Measurements from ENCODE around the gene TUBA4B. TPM values are rescaled to one million over a fixed set of nuclear protein-coding genes. Genes with fewer than 3 reads are reported as not detected.

Gene TUBA4B
- total and polyA plus RNA-seq, 2 donors from 2014 or later, result 0.98 to 15.4 TPM

DNA sequence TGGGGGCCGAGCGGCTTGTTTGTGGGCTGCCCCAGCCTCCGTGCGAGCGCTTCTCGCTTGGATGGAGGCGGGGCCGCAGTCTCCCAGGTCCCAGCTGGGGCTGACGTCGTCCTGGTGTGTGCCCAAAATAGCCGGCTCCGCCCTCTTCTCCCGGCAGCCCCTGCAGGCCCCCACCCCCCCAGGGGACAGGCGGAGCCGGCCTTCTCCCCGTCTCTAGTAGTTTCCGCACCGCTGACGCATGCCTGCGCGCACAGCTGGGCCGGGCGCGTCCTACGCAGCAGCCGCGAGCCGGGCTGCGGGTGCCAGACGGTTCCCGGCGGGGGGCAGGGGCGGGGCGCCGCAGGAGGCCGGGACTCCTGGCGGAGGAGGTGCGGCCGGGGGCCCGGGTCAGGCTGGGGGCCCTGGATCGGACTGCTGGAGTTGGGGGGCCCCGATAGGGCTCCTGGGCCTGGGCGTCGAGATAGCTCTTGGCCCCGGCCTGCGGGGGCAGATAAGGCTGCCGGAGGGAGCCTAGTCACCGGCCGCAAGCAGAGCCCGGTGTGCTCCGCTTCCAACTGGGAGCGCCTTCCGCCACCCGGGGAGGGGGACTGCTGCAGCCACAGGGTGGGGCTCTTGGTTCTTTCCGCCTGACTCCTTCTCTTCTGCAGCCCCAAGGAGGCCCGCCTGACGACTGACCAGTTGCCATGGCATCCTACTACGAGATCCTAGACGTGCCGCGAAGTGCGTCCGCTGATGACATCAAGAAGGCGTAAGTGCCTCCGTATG lies 26.3 kb downstream of the TUBA4B start, which contains the start of gene DNAJB2:
TSS of gene DNAJB2 (plus strand) at position 216 of the 765 bp plus-strand sequence. CDS start at position 684, 468 bp downstream.
- intact Hi-C loops (cut with DNase I), result no loop called here
- Histone ChIP-seq H3K9ac (ENCODE audit: low read length in 3 of 3) (peak within 1 kb of the TSS; percentile 47 to 92 (median 91)), H3K27ac (ENCODE audit: low read depth in 2 of 2, low read length in 2 of 2) (peak within 1 kb of the TSS; percentile 93 to 97), H3K36me3 (ENCODE audit: control insufficient read depth in 2 of 3, insufficient read depth in 3 of 3, low read length in 3 of 3) (peaks cover 0 to 15% (median 9%) of the 10 kb centered on the region in 3 donors), H3K27me3 (ENCODE audit: control insufficient read depth, insufficient read depth, low read length) (no peaks in the 10 kb centered on the region), H3K4me3 (ENCODE audit: low read length in 3 of 3) (peak within 1 kb of the TSS; percentile 72 to 92 (median 73)), H3K9me3 (ENCODE audit: control insufficient read depth in 2 of 3, insufficient read depth in 1 of 3, low read length in 3 of 3) (no peaks in the 10 kb centered on the region), H3K4me1 (ENCODE audit: control insufficient read depth in 2 of 3, insufficient read depth in 2 of 3, low read depth in 1 of 3, low read length in 3 of 3) (peaks cover 8 to 21% (median 16%) of the 10 kb centered on the region in 3 donors)
- DNase-seq, result peak; percentile 98 to 100 (median 99)
- no peak for FAIRE-seq
- TF ChIP-seq, protein P1, sequence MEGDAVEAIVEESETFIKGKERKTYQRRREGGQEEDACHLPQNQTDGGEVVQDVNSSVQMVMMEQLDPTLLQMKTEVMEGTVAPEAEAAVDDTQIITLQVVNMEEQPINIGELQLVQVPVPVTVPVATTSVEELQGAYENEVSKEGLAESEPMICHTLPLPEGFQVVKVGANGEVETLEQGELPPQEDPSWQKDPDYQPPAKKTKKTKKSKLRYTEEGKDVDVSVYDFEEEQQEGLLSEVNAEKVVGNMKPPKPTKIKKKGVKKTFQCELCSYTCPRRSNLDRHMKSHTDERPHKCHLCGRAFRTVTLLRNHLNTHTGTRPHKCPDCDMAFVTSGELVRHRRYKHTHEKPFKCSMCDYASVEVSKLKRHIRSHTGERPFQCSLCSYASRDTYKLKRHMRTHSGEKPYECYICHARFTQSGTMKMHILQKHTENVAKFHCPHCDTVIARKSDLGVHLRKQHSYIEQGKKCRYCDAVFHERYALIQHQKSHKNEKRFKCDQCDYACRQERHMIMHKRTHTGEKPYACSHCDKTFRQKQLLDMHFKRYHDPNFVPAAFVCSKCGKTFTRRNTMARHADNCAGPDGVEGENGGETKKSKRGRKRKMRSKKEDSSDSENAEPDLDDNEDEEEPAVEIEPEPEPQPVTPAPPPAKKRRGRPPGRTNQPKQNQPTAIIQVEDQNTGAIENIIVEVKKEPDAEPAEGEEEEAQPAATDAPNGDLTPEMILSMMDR (IDR thresholded peaks at IDR 0.05; ENCODE audit: borderline replicate concordance, extremely low read depth, insufficient read depth), result no peak

GRCh38 chr2:219279916-219280516 lies 27.0 kb downstream of the TUBA4B start:
- FAIRE-seq (no peak), DNase-seq (peak in 2 of 5 donors; percentile 70 to 73)
- Histone ChIP-seq H3K4me1 (ENCODE audit: control insufficient read depth in 2 of 3, insufficient read depth in 2 of 3, low read depth in 1 of 3, low read length in 3 of 3) (peaks cover 8 to 21% (median 16%) of the 10 kb centered on the region in 3 donors), H3K36me3 (ENCODE audit: control insufficient read depth in 2 of 3, insufficient read depth in 3 of 3, low read length in 3 of 3) (peaks cover 0 to 15% (median 9%) of the 10 kb centered on the region in 3 donors), H3K27me3 (ENCODE audit: control insufficient read depth, insufficient read depth, low read length) (no peaks in the 10 kb centered on the region), H3K4me3 (ENCODE audit: low read length in 3 of 3) (peak overlapping the region; percentile 72 to 92 (median 73)), H3K27ac (ENCODE audit: low read depth in 2 of 2, low read length in 2 of 2) (peak overlapping the region; percentile 93 to 95), H3K9me3 (ENCODE audit: control insufficient read depth in 2 of 3, insufficient read depth in 1 of 3, low read length in 3 of 3) (no peaks in the 10 kb centered on the region), H3K9ac (ENCODE audit: low read length in 3 of 3) (peak overlapping the region; percentile 47 to 92 (median 91))
- TF ChIP-seq, protein P1 (IDR thresholded peaks at IDR 0.05; ENCODE audit: borderline replicate concordance, extremely low read depth, insufficient read depth), result no peak
- intact Hi-C loops (cut with DNase I), result loop anchor here (10.0 kb wide), 1 partner anchor 115 kb away; the partner anchor contains the start of gene NHEJ1

GRCh38 chr2:219280651-219281050 lies 27.6 kb downstream of the TUBA4B start:
- Histone ChIP-seq H3K9ac (ENCODE audit: low read length in 3 of 3) (no peak overlapping the region), H3K4me3 (ENCODE audit: low read length in 3 of 3) (no peak overlapping the region), H3K36me3 (ENCODE audit: control insufficient read depth in 2 of 3, insufficient read depth in 3 of 3, low read length in 3 of 3) (peaks cover 0 to 15% (median 9%) of the 10 kb centered on the region in 3 donors), H3K27me3 (ENCODE audit: control insufficient read depth, insufficient read depth, low read length) (no peaks in the 10 kb centered on the region), H3K27ac (ENCODE audit: low read depth in 2 of 2, low read length in 2 of 2) (no peak overlapping the region), H3K9me3 (ENCODE audit: control insufficient read depth in 2 of 3, insufficient read depth in 1 of 3, low read length in 3 of 3) (no peaks in the 10 kb centered on the region), H3K4me1 (ENCODE audit: control insufficient read depth in 2 of 3, insufficient read depth in 2 of 3, low read depth in 1 of 3, low read length in 3 of 3) (peaks cover 8 to 21% (median 16%) of the 10 kb centered on the region in 3 donors)
- no peak for FAIRE-seq
- intact Hi-C loops (cut with DNase I), result loop anchor here (10.0 kb wide), 1 partner anchor 116 kb away; the partner anchor contains the start of gene NHEJ1
- TF ChIP-seq, protein P1 (IDR thresholded peaks at IDR 0.05; ENCODE audit: borderline replicate concordance, extremely low read depth, insufficient read depth), result no peak
- no peak for DNase-seq

Data from kidney (tissue), 14 donors.